HL-60/S4 treated with phorbol 12-myristate 13-acetate at 8.2 ng/mL for 4 days and 3 days (cell line): Measurements from ENCODE around the gene UBD.

Experiments used
- in situ Hi-C: fragments of 300-500 bp; cut with MboI; formaldehyde crosslinking; loops from 2 replicates; pipeline ENCODE4 v1.15.0; 2022; ENCODE audit warnings: low sequenced_read_pairs

UBD gene

GRCh38 chr6:29559524-29560287 is at the start of gene UBD:
UBD (minus strand) TSS chr6:29559732; CDS start chr6:29559701, 31 bp downstream.
- in situ Hi-C loops = no loop called here

DNA sequence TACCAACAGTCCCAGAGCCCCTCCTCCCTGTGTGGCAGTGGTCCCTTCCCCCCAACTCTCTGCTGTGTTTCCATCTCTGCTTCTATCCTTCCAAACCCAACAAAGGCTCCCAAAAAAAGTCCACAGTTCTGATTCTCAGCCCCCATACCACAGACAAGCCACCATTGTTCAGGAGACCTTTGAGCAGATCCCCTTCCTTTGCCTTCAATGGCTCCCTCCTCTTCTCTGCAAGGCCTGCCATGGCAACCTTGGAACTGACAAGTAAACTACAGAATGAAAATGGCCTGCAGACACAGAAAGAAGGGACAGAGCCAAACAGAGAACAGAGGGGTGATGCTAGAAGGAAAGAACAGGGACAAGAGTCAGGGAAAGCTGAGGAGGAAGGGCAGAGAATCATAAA is 48.6 kb upstream of the UBD start:
- in situ Hi-C loops = no loop called here

- in situ Hi-C loops = no loop called here
Observed at GRCh38 chr6:29603930-29604329, 44.4 kb upstream of the UBD start.

- in situ Hi-C loops = no loop called here
Observed at GRCh38 chr6:29603456-29603855, 43.9 kb upstream of the UBD start.

DNA sequence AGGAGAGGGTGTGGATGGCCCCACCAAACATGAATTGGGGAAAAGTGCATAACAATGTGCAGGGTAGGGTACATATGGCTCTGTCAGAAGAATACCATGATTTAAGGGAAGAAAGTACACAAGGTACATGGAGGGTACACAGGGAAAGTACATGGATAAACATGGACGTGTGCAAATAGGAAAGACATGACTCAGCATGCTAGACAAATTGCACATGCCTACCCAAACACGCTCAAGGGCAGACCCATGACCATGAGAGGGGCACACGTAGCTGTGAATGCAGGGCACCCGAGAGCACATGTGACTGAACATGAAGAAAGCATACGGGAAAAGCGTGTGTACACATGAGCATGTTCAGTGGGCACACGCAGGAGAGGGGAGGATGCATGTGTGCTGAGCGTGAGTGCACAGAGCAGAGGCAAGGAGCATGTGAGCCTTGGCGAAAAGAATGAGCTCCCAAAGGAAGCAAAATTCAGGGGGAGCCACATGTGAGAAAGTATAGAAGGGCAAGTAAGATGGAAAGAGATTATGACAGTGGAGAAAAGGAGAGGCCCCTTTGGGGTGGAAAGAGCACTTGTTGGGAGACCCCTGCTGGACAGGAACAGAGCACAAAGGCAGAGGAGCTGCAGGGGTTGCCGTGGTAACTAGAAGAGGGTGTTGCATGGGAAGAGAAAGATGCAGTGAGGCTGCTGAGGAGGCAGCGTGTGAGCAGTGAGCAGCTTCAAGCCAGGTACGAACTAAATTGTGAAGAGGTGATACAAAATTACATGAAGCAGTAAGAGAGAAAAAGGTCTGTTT is 43.2 kb upstream of the UBD start:
- in situ Hi-C loops = no loop called here

DNA sequence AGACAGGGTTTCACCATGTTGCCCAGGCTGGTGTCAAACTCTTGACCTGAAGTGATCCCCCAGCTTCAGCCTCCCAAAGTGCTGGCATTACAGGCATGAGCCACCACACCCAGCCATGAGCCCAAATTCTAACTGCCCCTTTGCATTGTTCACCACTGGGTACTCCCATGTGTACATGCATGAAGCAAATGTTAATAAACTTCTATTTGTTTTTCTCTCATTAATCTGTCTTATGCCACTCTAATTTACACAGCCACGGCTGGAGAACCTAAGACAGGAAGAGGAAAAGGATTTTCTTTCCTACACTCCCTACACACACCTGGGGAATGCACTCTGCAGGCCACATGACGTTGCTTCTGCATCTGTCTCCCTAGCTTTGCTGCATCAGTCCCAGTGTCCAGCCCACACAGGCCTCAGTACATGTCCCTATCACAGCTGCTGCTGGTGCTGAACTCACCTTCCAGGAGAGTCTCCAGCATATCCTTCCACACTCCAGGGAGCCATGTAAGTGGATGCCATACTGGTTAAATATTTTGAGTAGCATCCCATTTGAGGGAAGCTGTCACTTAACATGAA is 38.7 kb upstream of the UBD start:
- in situ Hi-C loops = no loop called here

- in situ Hi-C loops = no loop called here
Observed at GRCh38 chr6:29597184-29597583, 37.7 kb upstream of the UBD start.

DNA sequence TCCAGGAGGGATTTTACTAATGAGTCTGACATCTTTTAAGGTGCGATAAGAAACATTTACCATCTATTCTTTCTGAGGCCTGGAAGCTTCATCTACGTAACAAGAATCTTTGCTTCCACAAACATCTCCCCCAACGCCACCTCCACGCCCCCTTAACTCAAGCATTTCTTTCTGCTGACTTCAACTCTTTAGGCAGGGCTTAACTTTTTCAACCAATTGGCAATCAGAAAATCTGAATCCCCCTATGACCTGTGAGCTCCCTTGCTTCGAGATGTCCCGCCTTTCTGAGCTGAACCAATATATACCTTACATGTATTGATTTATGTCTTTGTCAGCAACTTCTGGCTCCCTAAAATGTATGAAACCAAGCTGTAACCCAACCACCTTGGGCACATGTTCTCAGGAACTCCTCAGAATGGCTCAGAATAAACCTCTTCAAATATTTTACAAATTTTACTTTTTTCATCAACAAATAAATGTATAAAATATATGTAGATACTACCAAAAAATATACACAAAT is 36.9 kb upstream of the UBD start:
- in situ Hi-C loops = no loop called here

DNA sequence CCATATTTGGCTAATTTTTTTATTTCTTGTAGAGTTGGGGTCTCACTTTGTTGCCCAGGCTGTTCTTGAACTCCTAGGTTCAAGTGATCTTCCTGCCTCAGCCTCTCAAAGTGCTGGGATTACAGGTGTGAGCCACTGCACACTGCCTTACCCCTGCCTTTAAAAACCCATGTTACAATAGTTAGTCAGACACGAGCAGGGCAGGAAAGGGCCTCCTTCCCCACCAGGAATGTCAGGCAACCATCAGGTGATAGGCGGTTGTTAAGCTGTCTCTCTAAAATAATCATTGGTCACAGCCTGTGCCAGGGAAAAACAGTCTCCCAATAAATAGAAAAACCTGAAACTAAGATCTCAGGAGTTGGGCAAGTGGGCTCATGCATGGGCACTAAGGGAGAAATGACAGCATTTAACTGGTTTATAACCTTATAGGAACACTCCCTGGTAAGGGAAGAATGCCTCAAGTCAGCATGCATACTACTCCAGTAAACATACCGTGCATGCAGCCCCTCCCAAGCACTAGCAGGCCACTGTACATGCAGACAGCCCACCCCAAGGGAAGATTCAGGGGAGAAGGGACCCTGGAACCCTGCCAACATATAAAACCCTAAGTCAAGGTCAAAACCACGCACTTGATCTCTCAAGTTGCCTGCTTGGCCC is 33.8 kb upstream of the UBD start:
- in situ Hi-C loops = no loop called here

GRCh38 chr6:29591677-29592076 is 32.1 kb upstream of the UBD start:
- in situ Hi-C loops = no loop called here

DNA sequence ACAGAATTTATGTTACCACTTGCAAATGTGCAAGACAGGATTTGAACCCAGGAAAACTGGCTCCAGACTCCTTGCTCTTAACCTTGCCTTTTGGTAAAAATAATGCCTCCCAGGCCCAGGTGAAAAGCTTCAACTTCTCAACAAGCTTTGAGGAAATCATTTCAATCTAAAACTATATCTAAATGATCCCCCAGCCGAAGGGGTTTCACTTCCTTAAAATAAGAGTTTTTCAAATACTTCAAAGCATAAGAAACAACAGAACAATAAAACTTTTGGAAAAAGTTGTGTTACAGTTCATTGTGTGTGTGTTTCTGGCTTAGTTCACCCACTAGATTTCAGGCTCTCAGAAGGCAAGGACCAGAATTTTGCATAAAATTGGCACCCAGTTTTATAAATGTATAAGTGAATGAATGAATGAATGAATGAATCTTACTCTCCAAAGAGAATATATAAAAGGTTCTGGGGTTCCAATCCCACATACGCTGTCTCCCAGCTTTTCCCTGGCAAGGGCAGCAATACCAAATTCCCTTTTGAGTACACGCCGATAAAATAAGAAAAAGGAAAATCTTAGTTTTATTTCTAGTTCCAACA is 30.8 kb upstream of the UBD start:
- in situ Hi-C loops = no loop called here

GRCh38 chr6:29589423-29590048 is 30.0 kb upstream of the UBD start:
- in situ Hi-C loops = no loop called here

GRCh38 chr6:29584821-29585220 is 25.3 kb upstream of the UBD start, which contains the start of gene OR2H2:
OR2H2 (plus strand) TSS chr6:29585121; CDS start chr6:29587945, 2,824 bp downstream.
- in situ Hi-C loops = no loop called here

- in situ Hi-C loops = no loop called here
Observed at GRCh38 chr6:29577544-29577943, 18.0 kb upstream of the UBD start.

DNA sequence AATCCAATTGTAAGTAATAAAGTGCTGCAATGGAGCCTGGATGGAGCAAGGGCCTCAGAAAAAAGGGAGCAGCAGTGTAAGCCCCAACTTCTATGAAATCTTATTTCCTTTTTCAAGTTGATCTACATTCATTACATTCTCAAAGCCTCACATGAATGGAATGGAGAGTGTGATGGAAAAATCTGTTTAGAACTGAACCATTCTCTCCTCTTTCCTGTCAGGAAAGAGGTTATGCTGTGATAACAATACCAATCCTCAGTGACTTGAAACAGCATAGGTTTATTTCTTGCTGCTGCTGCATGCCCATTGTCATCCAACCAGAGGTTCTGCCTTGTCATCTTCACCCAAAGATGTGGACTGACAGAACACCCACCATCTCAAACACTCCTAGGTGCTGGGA is 16.5 kb upstream of the UBD start:
- in situ Hi-C loops = no loop called here

- in situ Hi-C loops = no loop called here
Observed at GRCh38 chr6:29567991-29568390, 8.5 kb upstream of the UBD start.

GRCh38 chr6:29567541-29567940 is 8.0 kb upstream of the UBD start:
- in situ Hi-C loops = no loop called here

DNA sequence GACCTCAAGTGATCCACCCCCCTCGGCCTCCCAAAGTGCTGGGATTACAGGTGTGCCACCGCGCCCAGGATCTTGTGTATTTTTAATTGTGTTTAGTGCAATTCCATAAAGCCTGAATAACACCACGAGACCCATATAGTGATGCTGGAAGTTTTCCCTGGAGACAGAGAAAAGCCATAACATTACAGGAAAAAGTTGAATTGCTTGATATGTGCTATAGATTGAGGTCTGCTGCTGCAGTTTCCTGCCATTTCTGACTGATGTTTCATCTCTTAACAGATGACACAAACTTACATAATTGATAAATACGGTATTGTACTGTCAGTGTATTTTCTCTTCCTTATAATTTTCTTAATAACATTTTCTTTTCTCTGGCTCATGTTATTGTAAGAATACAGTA is 7.3 kb upstream of the UBD start:
- in situ Hi-C loops = no loop called here

GRCh38 chr6:29564875-29565274 is 5.3 kb upstream of the UBD start:
- in situ Hi-C loops = no loop called here

GRCh38 chr6:29563435-29563965 is 4.0 kb upstream of the UBD start:
- in situ Hi-C loops = no loop called here
